ENCODE data around the gene PTGDS.

The PTGDS gene

DNA sequence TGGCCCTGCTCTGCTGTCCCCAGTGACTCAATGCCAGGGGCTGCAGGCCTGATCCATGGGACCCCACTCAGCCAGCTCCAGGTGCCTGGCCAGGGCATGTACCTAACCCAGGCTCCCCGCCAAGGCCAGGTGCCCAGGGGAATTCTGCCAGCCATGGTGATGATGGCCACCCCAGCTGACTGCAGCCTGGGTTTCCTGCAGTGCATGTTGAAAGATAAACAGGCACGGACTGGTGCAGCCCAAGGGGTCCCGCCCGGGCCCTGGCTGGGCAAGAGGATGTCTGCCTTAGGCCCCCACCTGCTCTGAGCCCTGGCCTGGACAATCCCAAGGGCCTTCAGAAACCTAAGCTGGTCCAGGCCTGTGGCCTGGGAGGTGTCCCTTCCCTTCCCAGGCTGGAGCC, 49.5 kb downstream of the PTGDS start:
- H3K9me3 ChIP-seq (ENCODE audit: control insufficient read depth, insufficient read depth, low read depth, low read length), result no peaks in the 10 kb centered on the region
- no peak overlapping the region for H3K4me3 ChIP-seq (ENCODE audit: low read depth, low read length)
- peaks cover 0 to 4% of the 10 kb centered on the region in 2 experiments; a peak in 1 of 3 replicates for H3K36me3 ChIP-seq (ENCODE audit: control insufficient read depth in 2 of 2, insufficient read depth in 1 of 2, low read length in 2 of 2)
- TF ChIP-seq, protein P1, sequence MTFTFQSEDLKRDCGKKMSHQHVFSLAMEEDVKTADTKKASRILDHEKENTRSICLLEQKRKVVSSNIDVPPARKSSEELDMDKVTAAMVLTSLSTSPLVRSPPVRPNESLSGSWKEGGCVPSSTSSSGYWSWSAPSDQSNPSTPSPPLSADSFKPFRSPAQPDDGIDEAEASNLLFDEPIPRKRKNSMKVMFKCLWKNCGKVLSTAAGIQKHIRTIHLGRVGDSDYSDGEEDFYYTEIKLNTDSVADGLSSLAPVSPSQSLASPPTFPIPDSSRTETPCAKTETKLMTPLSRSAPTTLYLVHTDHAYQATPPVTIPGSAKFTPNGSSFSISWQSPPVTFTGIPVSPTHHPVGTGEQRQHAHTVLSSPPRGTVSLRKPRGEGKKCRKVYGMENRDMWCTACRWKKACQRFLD (tag by site-specific recombination; IDR thresholded peaks at IDR 0.05), result no peak
- TF ChIP-seq GLIS1 (tag by site-specific recombination; IDR thresholded peaks at IDR 0.05) (peak; percentile 69), ZNF610 (tag by site-specific recombination; IDR thresholded peaks at IDR 0.05; ENCODE audit: borderline replicate concordance) (no peak), ZBTB44 (tag by site-specific recombination; IDR thresholded peaks at IDR 0.05) (peak; percentile 26; the same call in 1 of the 2 replicates), ZNF600 (tag by site-specific recombination; IDR thresholded peaks at IDR 0.05) (0 out of 2 replicates have a peak, but pooled peaks have one; percentile 15), TRIM28 (IDR thresholded peaks at IDR 0.05; ENCODE audit: borderline replicate concordance, low read length) (no peak), ZNF549 (tag by site-specific recombination; IDR thresholded peaks at IDR 0.05) (no peak), KLF10 (tag by site-specific recombination; IDR thresholded peaks at IDR 0.05) (no peak), ZNF624 (tag by site-specific recombination; IDR thresholded peaks at IDR 0.05) (no peak), HIC1 (tag by site-specific recombination; IDR thresholded peaks at IDR 0.05) (peak; percentile 30; the same call in 1 of the 2 replicates), MZF1 (tag by site-specific recombination; IDR thresholded peaks at IDR 0.05; ENCODE audit: borderline replicate concordance) (no peak), ZNF23 (tag by site-specific recombination; IDR thresholded peaks at IDR 0.05; ENCODE audit: borderline replicate concordance) (no peak), ZNF830 (tag by site-specific recombination; IDR thresholded peaks at IDR 0.05; ENCODE audit: low read depth) (no peak), ZIC2 (tag by site-specific recombination; IDR thresholded peaks at IDR 0.05) (peak; percentile 76), ZNF660 (tag by site-specific recombination; IDR thresholded peaks at IDR 0.05) (no peak), KLF1 (tag by site-specific recombination; IDR thresholded peaks at IDR 0.05) (0 out of 2 replicates have a peak, but pooled peaks have one; percentile 19), ZSCAN30 (tag by site-specific recombination; IDR thresholded peaks at IDR 0.05) (no peak), ZNF335 (tag by site-specific recombination; conservative IDR thresholded peaks at IDR 0.05) (peak; percentile 61; the same call in 1 of the 2 replicates), ZNF138 (tag by site-specific recombination; IDR thresholded peaks at IDR 0.05; ENCODE audit: borderline replicate concordance) (no peak), ZBTB48 (tag by site-specific recombination; IDR thresholded peaks at IDR 0.05) (0 out of 2 replicates have a peak, but pooled peaks have one; percentile 33)
- TF ChIP-seq, protein P2, sequence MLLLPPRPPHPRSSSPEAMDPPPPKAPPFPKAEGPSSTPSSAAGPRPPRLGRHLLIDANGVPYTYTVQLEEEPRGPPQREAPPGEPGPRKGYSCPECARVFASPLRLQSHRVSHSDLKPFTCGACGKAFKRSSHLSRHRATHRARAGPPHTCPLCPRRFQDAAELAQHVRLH (tag by site-specific recombination; IDR thresholded peaks at IDR 0.05), result no peak
- TF ChIP-seq, protein P3, sequence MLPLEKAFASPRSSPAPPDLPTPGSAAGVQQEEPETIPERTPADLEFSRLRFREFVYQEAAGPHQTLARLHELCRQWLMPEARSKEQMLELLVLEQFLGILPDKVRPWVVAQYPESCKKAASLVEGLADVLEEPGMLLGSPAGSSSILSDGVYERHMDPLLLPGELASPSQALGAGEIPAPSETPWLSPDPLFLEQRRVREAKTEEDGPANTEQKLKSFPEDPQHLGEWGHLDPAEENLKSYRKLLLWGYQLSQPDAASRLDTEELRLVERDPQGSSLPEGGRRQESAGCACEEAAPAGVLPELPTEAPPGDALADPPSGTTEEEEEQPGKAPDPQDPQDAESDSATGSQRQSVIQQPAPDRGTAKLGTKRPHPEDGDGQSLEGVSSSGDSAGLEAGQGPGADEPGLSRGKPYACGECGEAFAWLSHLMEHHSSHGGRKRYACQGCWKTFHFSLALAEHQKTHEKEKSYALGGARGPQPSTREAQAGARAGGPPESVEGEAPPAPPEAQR (tag by site-specific recombination; IDR thresholded peaks at IDR 0.05), result no peak
- TF ChIP-seq, protein P4, sequence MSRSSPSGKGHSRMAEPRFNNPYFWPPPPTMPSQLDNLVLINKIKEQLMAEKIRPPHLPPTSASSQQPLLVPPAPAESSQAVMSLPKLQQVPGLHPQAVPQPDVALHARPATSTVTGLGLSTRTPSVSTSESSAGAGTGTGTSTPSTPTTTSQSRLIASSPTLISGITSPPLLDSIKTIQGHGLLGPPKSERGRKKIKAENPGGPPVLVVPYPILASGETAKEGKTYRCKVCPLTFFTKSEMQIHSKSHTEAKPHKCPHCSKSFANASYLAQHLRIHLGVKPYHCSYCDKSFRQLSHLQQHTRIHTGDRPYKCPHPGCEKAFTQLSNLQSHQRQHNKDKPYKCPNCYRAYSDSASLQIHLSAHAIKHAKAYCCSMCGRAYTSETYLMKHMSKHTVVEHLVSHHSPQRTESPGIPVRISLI (tag by site-specific recombination; IDR thresholded peaks at IDR 0.05), result no peak
- TF ChIP-seq, protein P5, sequence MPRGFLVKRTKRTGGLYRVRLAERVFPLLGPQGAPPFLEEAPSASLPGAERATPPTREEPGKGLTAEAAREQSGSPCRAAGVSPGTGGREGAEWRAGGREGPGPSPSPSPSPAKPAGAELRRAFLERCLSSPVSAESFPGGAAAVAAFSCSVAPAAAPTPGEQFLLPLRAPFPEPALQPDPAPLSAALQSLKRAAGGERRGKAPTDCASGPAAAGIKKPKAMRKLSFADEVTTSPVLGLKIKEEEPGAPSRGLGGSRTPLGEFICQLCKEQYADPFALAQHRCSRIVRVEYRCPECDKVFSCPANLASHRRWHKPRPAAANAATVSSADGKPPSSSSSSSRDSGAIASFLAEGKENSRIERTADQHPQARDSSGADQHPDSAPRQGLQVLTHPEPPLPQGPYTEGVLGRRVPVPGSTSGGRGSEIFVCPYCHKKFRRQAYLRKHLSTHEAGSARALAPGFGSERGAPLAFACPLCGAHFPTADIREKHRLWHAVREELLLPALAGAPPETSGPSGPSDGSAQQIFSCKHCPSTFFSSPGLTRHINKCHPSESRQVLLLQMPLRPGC (tag by site-specific recombination; IDR thresholded peaks at IDR 0.05), result no peak
- ChIA-PET POLR2A (interaction anchor here (1.9 kb wide), 1 partner anchor 35 kb away, joined by 6 read pairs; the partner anchor contains the start of gene PAXX), CTCF (interaction anchor here (0.7 to 5.8 kb wide), 13 partner anchors 8 to 240 kb away, joined by 3 to 86 read pairs (median 6); partner anchors contain the start of genes CLIC3, MAN1B1, SAPCD2 and TMEM141)
- H3K4me1 ChIP-seq (ENCODE audit: control insufficient read depth, insufficient read depth, low read length), result peaks cover 2% of the 10 kb centered on the region; the same call in 1 of the 2 replicates
- H3K27ac ChIP-seq (ENCODE audit: extremely low read depth, low read depth, low read length), result no peak overlapping the region

Measured in HEK293 (cell line).